ENCODE results near the gene CERS3. TPM values are rescaled to one million over a fixed set of nuclear protein-coding genes. Genes with fewer than 3 reads are reported as not detected.

Gene CERS3
- total RNA-seq, 4 donors from 2014 or later: 0.69 TPM; not detected in 3

- Histone ChIP-seq H3K9me3 (peaks cover 0 to 13% of the 10 kb centered on the region in 2 donors), H3K27me3 (no peaks in the 10 kb centered on the region), H3K4me3 (no peak overlapping the region), H3K27ac (no peak overlapping the region), H3K4me1 (no peaks in the 10 kb centered on the region), H3K36me3 (no peaks in the 10 kb centered on the region)
- intact Hi-C loops (cut with DNase I; ENCODE audit: low total_unique reads): no loop called here
- TF ChIP-seq, protein P1, sequence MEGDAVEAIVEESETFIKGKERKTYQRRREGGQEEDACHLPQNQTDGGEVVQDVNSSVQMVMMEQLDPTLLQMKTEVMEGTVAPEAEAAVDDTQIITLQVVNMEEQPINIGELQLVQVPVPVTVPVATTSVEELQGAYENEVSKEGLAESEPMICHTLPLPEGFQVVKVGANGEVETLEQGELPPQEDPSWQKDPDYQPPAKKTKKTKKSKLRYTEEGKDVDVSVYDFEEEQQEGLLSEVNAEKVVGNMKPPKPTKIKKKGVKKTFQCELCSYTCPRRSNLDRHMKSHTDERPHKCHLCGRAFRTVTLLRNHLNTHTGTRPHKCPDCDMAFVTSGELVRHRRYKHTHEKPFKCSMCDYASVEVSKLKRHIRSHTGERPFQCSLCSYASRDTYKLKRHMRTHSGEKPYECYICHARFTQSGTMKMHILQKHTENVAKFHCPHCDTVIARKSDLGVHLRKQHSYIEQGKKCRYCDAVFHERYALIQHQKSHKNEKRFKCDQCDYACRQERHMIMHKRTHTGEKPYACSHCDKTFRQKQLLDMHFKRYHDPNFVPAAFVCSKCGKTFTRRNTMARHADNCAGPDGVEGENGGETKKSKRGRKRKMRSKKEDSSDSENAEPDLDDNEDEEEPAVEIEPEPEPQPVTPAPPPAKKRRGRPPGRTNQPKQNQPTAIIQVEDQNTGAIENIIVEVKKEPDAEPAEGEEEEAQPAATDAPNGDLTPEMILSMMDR (IDR thresholded peaks at IDR 0.05): no peak
- TF ChIP-seq POLR2A (IDR thresholded peaks at IDR 0.05): no peak
- DNase-seq: no peak
Measured at GRCh38 chr15:100426937-100427336, 101.8 kb downstream of the CERS3 start.

- no peak for DNase-seq
- no peaks in the 10 kb centered on the region for H3K9me3 ChIP-seq
- H3K36me3 ChIP-seq: no peaks in the 10 kb centered on the region
Measured at GRCh38 chr15:100405179-100405578, 123.6 kb downstream of the CERS3 start.

DNA sequence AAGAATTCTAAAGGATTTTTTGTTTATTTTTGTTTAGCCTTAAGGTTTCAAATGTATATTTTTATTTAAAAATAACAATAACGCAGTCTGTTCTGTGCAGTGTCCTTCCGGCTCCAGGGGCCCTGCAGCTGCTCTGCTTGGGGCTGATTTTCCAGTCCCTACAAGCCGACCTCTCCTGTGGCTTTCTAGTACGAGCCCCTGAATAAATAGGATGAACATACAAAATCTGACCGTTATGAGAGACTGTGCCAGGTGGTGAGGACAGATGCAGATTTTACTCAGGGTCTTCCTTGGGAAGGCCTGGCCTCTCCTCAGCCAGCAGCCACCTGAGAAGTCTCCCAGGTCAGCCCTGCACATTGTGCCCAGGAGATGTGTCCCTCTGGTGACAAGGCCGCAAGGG, 127.8 kb downstream of the CERS3 start:
- no peak overlapping the region for H3K4me3 ChIP-seq
- no peaks in the 10 kb centered on the region for H3K36me3 ChIP-seq
- TF ChIP-seq POLR2A (IDR thresholded peaks at IDR 0.05): no peak
- TF ChIP-seq, protein P1 (IDR thresholded peaks at IDR 0.05): no peak
- H3K27ac ChIP-seq: no peak overlapping the region
- no peaks in the 10 kb centered on the region for H3K9me3 ChIP-seq
- H3K27me3 ChIP-seq: no peaks in the 10 kb centered on the region
- intact Hi-C loops (cut with DNase I; ENCODE audit: low total_unique reads): no loop called here
- no peaks in the 10 kb centered on the region for H3K4me1 ChIP-seq
- DNase-seq: no peak

More at GRCh38 chr15:100405179-100405578, 123.6 kb downstream of the CERS3 start:
- TF ChIP-seq, protein P1 (IDR thresholded peaks at IDR 0.05): no peak
- TF ChIP-seq POLR2A (IDR thresholded peaks at IDR 0.05): no peak
- Histone ChIP-seq H3K4me1 (no peaks in the 10 kb centered on the region), H3K27me3 (no peaks in the 10 kb centered on the region), H3K4me3 (no peak overlapping the region), H3K27ac (no peak overlapping the region)
- intact Hi-C loops (cut with DNase I; ENCODE audit: low total_unique reads): no loop called here

GRCh38 chr15:100394736-100395440, 133.9 kb downstream of the CERS3 start:
- Histone ChIP-seq H3K27me3 (no peaks in the 10 kb centered on the region), H3K36me3 (no peaks in the 10 kb centered on the region), H3K27ac (no peak overlapping the region), H3K9me3 (no peaks in the 10 kb centered on the region), H3K4me1 (no peaks in the 10 kb centered on the region), H3K4me3 (no peak overlapping the region)
- no peak for TF ChIP-seq POLR2A (IDR thresholded peaks at IDR 0.05)
- TF ChIP-seq, protein P1 (IDR thresholded peaks at IDR 0.05): no peak
- intact Hi-C loops (cut with DNase I; ENCODE audit: low total_unique reads): no loop called here
- DNase-seq: no peak

DNA sequence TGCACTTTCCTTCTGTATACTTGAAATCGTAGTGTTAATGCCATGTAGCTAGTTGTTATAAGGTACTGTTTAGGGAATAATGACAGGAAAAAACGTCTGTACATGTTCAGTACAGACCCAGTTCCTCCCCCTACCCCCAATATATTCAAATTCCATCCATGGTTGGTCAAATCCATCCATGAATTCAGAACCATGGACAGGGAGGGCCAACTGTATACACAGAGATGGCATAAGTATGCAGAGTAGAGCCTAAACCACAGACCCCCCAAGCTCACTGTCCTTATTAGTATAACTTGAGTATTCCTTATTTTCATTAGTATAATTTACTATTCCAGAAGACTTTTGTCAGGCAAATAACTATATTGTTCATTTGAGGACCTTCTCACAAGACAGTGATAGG, 135.7 kb downstream of the CERS3 start:
- Histone ChIP-seq H3K4me1 (no peaks in the 10 kb centered on the region), H3K4me3 (no peak overlapping the region), H3K36me3 (no peaks in the 10 kb centered on the region), H3K9me3 (peaks cover 0 to 3% of the 10 kb centered on the region in 2 donors), H3K27me3 (no peaks in the 10 kb centered on the region), H3K27ac (no peak overlapping the region)
- no peak for TF ChIP-seq POLR2A (IDR thresholded peaks at IDR 0.05)
- TF ChIP-seq, protein P1 (IDR thresholded peaks at IDR 0.05): no peak
- intact Hi-C loops (cut with DNase I; ENCODE audit: low total_unique reads): no loop called here
- no peak for DNase-seq
